ENCODE results near the gene LRP5. TPM values are rescaled to one million over a fixed set of nuclear protein-coding genes. Genes with fewer than 3 reads are reported as not detected.

LRP5 gene
- polyA plus RNA-seq, 3 donors = 0.23 to 0.29 TPM; not detected in 1

- Mint-ChIP-seq H3K36me3 (no peaks in the 10 kb centered on the region), H3K4me3 (no peak overlapping the region), H3K27me3 (ENCODE audit: low read depth in 3 of 3) (peaks cover 0 to 3% (median 1%) of the 10 kb centered on the region in 3 donors), H3K4me1 (peaks cover 10% of the 10 kb centered on the region), H3K27ac (no peak overlapping the region), H3K9me3 (peaks cover 0 to 2% (median 0%) of the 10 kb centered on the region in 7 donors)
- H3K27me3 ChIP-seq (ENCODE audit: control insufficient read depth in 2 of 2, insufficient read depth in 2 of 2, low read length in 2 of 2) = no peaks in the 10 kb centered on the region
- no peak overlapping the region for H3K27ac ChIP-seq (ENCODE audit: low read depth in 1 of 2, low read length in 2 of 2)
- no peak for TF ChIP-seq CTCF (IDR thresholded peaks at IDR 0.05)
- no peak overlapping the region for H3K4me3 ChIP-seq (replicated peaks in 1 of 3; ENCODE audit: low read depth in 2 of 3, low read length in 3 of 3)
- no peak overlapping the region for H3K4me2 ChIP-seq (replicated peaks; ENCODE audit: extremely low read depth, low read length, poor library complexity, severe bottlenecking)
- no peaks in the 10 kb centered on the region for H3K9me3 ChIP-seq (replicated peaks in 1 of 2; ENCODE audit: control insufficient read depth in 1 of 2, insufficient read depth in 1 of 2, low read length in 2 of 2)
- WGBS (ENCODE audit: insufficient coverage) = 97% methylated on average over 19 of the region's 38 CpGs
- peaks cover 10 to 12% of the 10 kb centered on the region in 2 donors for H3K4me1 ChIP-seq (ENCODE audit: control insufficient read depth in 1 of 2, insufficient read depth in 2 of 2, low read length in 2 of 2)
- no peak overlapping the region for H3K9ac ChIP-seq (ENCODE audit: insufficient read depth, low read length, poor library complexity, severe bottlenecking)
- DNase-seq = no peak
- H4K20me1 ChIP-seq (ENCODE audit: insufficient read depth, low read length) = no peaks in the 10 kb centered on the region
- H3K36me3 ChIP-seq (replicated peaks in 1 of 2; ENCODE audit: control insufficient read depth in 1 of 2, insufficient read depth in 2 of 2, low read length in 2 of 2) = no peaks in the 10 kb centered on the region
- H3K79me2 ChIP-seq (ENCODE audit: insufficient read depth, low read length) = no peaks in the 10 kb centered on the region
- intact Hi-C loops (cut with micrococcal nuclease) = loop anchor here in 1 of 2 donors (10.0 kb wide), 1 partner anchor 185 kb away; no protein-coding TSS in a partner anchor
- no peak overlapping the region for H2AFZ ChIP-seq (ENCODE audit: insufficient read depth, low read depth, low read length, poor library complexity, severe bottlenecking)
Measured at GRCh38 chr11:68439355-68440065, 127.1 kb downstream of the LRP5 start.

- intact Hi-C loops (cut with micrococcal nuclease) = loop anchor here in 1 of 2 donors (10.0 kb wide), 1 partner anchor 185 kb away; no protein-coding TSS in a partner anchor
- Histone ChIP-seq H3K27ac (ENCODE audit: low read depth in 1 of 2, low read length in 2 of 2) (no peak overlapping the region), H2AFZ (ENCODE audit: insufficient read depth, low read depth, low read length, poor library complexity, severe bottlenecking) (no peak overlapping the region), H3K79me2 (ENCODE audit: insufficient read depth, low read length) (no peaks in the 10 kb centered on the region), H3K9ac (ENCODE audit: insufficient read depth, low read length, poor library complexity, severe bottlenecking) (no peak overlapping the region), H3K4me3 (replicated peaks in 1 of 3; ENCODE audit: low read depth in 2 of 3, low read length in 3 of 3) (no peak overlapping the region), H3K27me3 (ENCODE audit: control insufficient read depth in 2 of 2, insufficient read depth in 2 of 2, low read length in 2 of 2) (no peaks in the 10 kb centered on the region), H3K9me3 (replicated peaks in 1 of 2; ENCODE audit: control insufficient read depth in 1 of 2, insufficient read depth in 1 of 2, low read length in 2 of 2) (no peaks in the 10 kb centered on the region), H3K4me2 (replicated peaks; ENCODE audit: extremely low read depth, low read length, poor library complexity, severe bottlenecking) (no peak overlapping the region), H3K4me1 (ENCODE audit: control insufficient read depth in 1 of 2, insufficient read depth in 2 of 2, low read length in 2 of 2) (peaks cover 10 to 12% of the 10 kb centered on the region in 2 donors), H4K20me1 (ENCODE audit: insufficient read depth, low read length) (no peaks in the 10 kb centered on the region), H3K36me3 (replicated peaks in 1 of 2; ENCODE audit: control insufficient read depth in 1 of 2, insufficient read depth in 2 of 2, low read length in 2 of 2) (no peaks in the 10 kb centered on the region)
- DNase-seq = no peak
- Mint-ChIP-seq H3K4me3 (no peak overlapping the region), H3K36me3 (no peaks in the 10 kb centered on the region), H3K27ac (peak overlapping the region in 1 of 7 donors; percentile 40), H3K9me3 (peaks cover 0 to 2% (median 0%) of the 10 kb centered on the region in 7 donors), H3K27me3 (ENCODE audit: low read depth in 3 of 3) (peaks cover 0 to 3% (median 1%) of the 10 kb centered on the region in 3 donors), H3K4me1 (peaks cover 10% of the 10 kb centered on the region)
- WGBS (ENCODE audit: insufficient coverage) = 96% methylated on average over 7 of the region's 8 CpGs
- TF ChIP-seq CTCF (IDR thresholded peaks at IDR 0.05) = no peak
Measured at GRCh38 chr11:68440224-68440623, 127.8 kb downstream of the LRP5 start.

All from CD14-positive monocyte (primary cell).